RWPE1 (cell line): ENCODE measurements around the gene TMCO1.
"Not testable (repeated sequence)": the region's sequence is repeated elsewhere in the genome, so short reads cannot be mapped to it uniquely, and the experiment has no call there.

ENCODE experiments used
- CTCF ChIA-PET: fragments of 350-600 bp; sonication (Branson Sonifier 250); formaldehyde crosslinking; extraction: SDS; loops from one replicate; lab custom pipeline; 2021; lab: Yijun Ruan, JAX
- POLR2A ChIA-PET: fragments of 400-600 bp; formaldehyde crosslinking; extraction: SDS; loops from one replicate; lab custom pipeline; 2020; ENCODE audit warnings: antibody characterized with exemption; ENCODE audit not compliant: low non-redundant PET; lab: Yijun Ruan, JAX
- DNase-seq: peaks from one replicate; pipeline ENCODE4 v3.0.0; 2012; ENCODE audit warnings: low spot score
- H3K27ac ChIP-seq: fragments of 450-650 bp; 2 replicates; pipeline ENCODE4 v1.5.1; 2017
- CTCF ChIP-seq: fragments of 450-650 bp; conservative IDR thresholded peaks from 2 replicates; pipeline ENCODE4 v1.5.1; 2017; ENCODE audit warnings: low read depth, mild to moderate bottlenecking

TMCO1 gene

GRCh38 chr1:165696625-165697100, 72.0 kb downstream of the TMCO1 start:
- ChIA-PET POLR2A (no interaction called here), CTCF (no interaction called here)
- peak; percentile 18 for DNase-seq
- H3K27ac ChIP-seq, result no peak overlapping the region
- TF ChIP-seq CTCF, result no peak

- H3K27ac ChIP-seq, result peak overlapping the region; percentile 87
- no peak for DNase-seq
- CTCF ChIA-PET, result interaction anchor here (0.6 kb wide), 1 partner anchor 78 kb away, joined by 3 read pairs; no protein-coding TSS in a partner anchor
- TF ChIP-seq CTCF, result no peak
- POLR2A ChIA-PET, result no interaction called here
Observed at GRCh38 chr1:165695031-165695430, 73.6 kb downstream of the TMCO1 start.

GRCh38 chr1:165688046-165688445, 80.6 kb downstream of the TMCO1 start:
- TF ChIP-seq CTCF, result no peak
- DNase-seq, result no peak
- POLR2A ChIA-PET, result no interaction called here
- CTCF ChIA-PET, result no interaction called here
- no peak overlapping the region for H3K27ac ChIP-seq

- DNase-seq, result no peak
- no peak for TF ChIP-seq CTCF
- H3K27ac ChIP-seq, result no peak overlapping the region
- POLR2A ChIA-PET, result no interaction called here
- CTCF ChIA-PET, result no interaction called here
Observed at GRCh38 chr1:165686971-165687433, 81.7 kb downstream of the TMCO1 start.

GRCh38 chr1:165686121-165686970, 82.3 kb downstream of the TMCO1 start:
- no peak for TF ChIP-seq CTCF
- DNase-seq, result no peak
- no peak overlapping the region for H3K27ac ChIP-seq
- CTCF ChIA-PET, result no interaction called here
- POLR2A ChIA-PET, result no interaction called here

GRCh38 chr1:165683848-165684485, 84.7 kb downstream of the TMCO1 start:
- no peak for DNase-seq
- CTCF ChIA-PET, result no interaction called here
- POLR2A ChIA-PET, result no interaction called here
- no peak for TF ChIP-seq CTCF
- no peak overlapping the region for H3K27ac ChIP-seq

GRCh38 chr1:165680773-165681172, 87.9 kb downstream of the TMCO1 start:
- DNase-seq, H3K27ac ChIP-seq, CTCF ChIA-PET, POLR2A ChIA-PET: not testable (repeated sequence)
